Ovary (tissue), 9 donors: ENCODE results near the gene DAP. TPM values are rescaled to one million over a fixed set of nuclear protein-coding genes. Genes with fewer than 3 reads are reported as not detected.

Source experiments
- DNase-seq, 5 donors: peaks; one replicate each; pipeline ENCODE4 v3.0.0-alpha.2; 2019 to 2020
- H3K27ac ChIP-seq, 2 donors: fragments of 200-600 bp; one replicate each; pipeline versions ENCODE4 v1.5.1 to v1.8.0; 2019 to 2022
- H3K27me3 ChIP-seq: fragments of 200-600 bp; one replicate; pipeline ENCODE4 v1.8.0; 2022
- H3K36me3 ChIP-seq: fragments of 200-600 bp; sonication (generic); one replicate; pipeline ENCODE4 v1.5.1; 2019
- H3K4me1 ChIP-seq: one replicate; pipeline ENCODE4 v1.8.1; 2013; ENCODE audit warnings: mild to moderate bottlenecking, moderate library complexity; ENCODE audit not compliant: insufficient read depth
- H3K4me3 ChIP-seq: fragments of 200-600 bp; sonication (generic); one replicate; pipeline ENCODE4 v1.5.1; 2017
- H3K9me3 ChIP-seq, 2 donors: fragments of 200-600 bp in 1 of 2; sonication (generic) in 1 of 2; one replicate each; pipeline versions ENCODE4 v1.5.1 to v1.8.1; 2013 to 2019; ENCODE audit warnings: mild to moderate bottlenecking in 1 of 2, moderate library complexity in 1 of 2
- EP300 ChIP-seq: sonication (generic); formaldehyde crosslinking; IDR thresholded peaks from one replicate; pipeline ENCODE4 v1.6.1; 2017; ENCODE audit warnings: antibody characterized with exemption
- POLR2A ChIP-seq: fragments of 450-650 bp; IDR thresholded peaks from one replicate; pipeline ENCODE4 v1.6.1; 2017; ENCODE audit warnings: antibody characterized with exemption, mild to moderate bottlenecking, moderate library complexity
- WGBS, 3 donors: extraction: QIAGEN DNeasy Blood & Tissue Kit in 1 of 3; methylation state at CpG; one replicate each; pipeline versions ENCODE4 v1.1.5 to v1.1.7; 2013 to 2017; 5-methylcytosine and 5-hydroxymethylcytosine counted together
- intact Hi-C, 4 donors: fragments of 100-400 bp; cut with DNase I; formaldehyde crosslinking; loops; one replicate each; pipeline versions ENCODE4 v1.11.0 to v1.15.1; 2022 to 2023
- polyA plus RNA-seq, 2 donors: library from polyadenylated mRNA; stranded (reverse); fragments of 200-250 nt in 1 of 2; fragments of 350-450 nt in 1 of 2; fragmentation: Illumina TruSeq in 1 of 2; extraction: RNeasy Lipid Tissue Mini Kit (QIAGEN cat#74804) in 1 of 2; gene quantifications; one replicate each; pipeline ENCODE4 v1.2.3, GENCODE V29; 2013 to 2014
- total RNA-seq, 7 donors: library from RNA; depleted of rRNA in 2 of 7; stranded (reverse); fragments of >200 nt in 2 of 7; fragmentation: NEBNext Ultra II Directional in 3 of 7; extraction: Animal tissue kit (Norgen Biotek cat#: 25700) in 3 of 7; gene quantifications; one replicate each; pipeline versions ENCODE4 v1.1.0 to v1.2.4, GENCODE V29; 2016 to 2023
- TF ChIP-seq, protein P1 (sequence below), 3 donors: fragments of 450-650 bp in 2 of 3; fragments of 200-600 bp in 1 of 3; IDR thresholded peaks; one replicate each; pipeline versions ENCODE4 v1.5.1 to v1.8.0; 2016 to 2022; ENCODE audit warnings: antibody characterized with exemption in 3 of 3, mild to moderate bottlenecking in 1 of 3
- donor health status: DM: no; HTN: no; CAD: no; lungs with moderate emphysema.
- donor health status: DM: no; HTN: no; CAD: no.
- donor health status: Bipolar disorder and iron deficiency.
- donor health status: DM: yes; HTN: yes; CAD: no.
- donor health status: DM: no; HTN: no; CAD: no.
- donor health status: DM: yes; HTN: yes; CAD: no.

Gene DAP
- total and polyA plus RNA-seq, 9 donors: 32.0 to 159 (median 88.5) TPM

DNA sequence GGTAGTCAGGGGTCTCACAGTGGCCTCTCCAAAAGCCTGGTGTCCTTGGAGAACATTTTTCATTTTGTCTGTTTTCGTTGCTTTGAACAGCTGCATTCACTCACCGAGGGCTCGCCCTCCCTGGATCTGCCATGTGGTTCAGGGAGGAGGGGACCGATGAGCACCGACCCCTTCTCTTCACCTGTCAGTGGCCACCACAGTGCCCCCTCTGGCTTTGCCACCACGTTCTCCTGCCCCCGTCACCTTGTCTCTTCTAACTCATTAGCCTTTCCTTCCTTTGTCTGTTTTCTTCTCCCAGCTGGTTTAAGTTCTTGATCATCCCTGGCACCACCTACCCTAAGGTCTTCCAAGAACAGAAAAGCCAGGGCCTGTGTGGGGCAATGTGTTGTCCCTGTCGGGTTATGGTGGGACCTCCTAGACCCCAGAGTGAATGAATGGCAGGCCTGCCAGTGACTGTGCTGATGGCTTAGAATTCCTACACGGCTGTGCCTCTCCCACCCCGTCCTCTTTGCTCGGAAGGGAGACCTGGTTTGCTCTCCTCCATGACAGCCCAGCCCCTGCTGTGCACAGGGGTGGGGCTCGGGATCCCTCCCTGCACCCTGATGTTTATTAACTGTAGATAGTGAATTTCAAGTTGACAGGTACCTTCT lies 107.2 kb downstream of the DAP start:
- no peaks in the 10 kb centered on the region for H3K9me3 ChIP-seq
- H3K4me1 ChIP-seq: no peaks in the 10 kb centered on the region
- no peak overlapping the region for H3K4me3 ChIP-seq
- H3K27me3 ChIP-seq: no peaks in the 10 kb centered on the region
- H3K27ac ChIP-seq: no peak overlapping the region
- intact Hi-C loops: no loop called here
- 58 to 68% (median 64%) methylated on average over 12 of the region's 12 CpGs for WGBS, 3 donors
- TF ChIP-seq, protein P1, sequence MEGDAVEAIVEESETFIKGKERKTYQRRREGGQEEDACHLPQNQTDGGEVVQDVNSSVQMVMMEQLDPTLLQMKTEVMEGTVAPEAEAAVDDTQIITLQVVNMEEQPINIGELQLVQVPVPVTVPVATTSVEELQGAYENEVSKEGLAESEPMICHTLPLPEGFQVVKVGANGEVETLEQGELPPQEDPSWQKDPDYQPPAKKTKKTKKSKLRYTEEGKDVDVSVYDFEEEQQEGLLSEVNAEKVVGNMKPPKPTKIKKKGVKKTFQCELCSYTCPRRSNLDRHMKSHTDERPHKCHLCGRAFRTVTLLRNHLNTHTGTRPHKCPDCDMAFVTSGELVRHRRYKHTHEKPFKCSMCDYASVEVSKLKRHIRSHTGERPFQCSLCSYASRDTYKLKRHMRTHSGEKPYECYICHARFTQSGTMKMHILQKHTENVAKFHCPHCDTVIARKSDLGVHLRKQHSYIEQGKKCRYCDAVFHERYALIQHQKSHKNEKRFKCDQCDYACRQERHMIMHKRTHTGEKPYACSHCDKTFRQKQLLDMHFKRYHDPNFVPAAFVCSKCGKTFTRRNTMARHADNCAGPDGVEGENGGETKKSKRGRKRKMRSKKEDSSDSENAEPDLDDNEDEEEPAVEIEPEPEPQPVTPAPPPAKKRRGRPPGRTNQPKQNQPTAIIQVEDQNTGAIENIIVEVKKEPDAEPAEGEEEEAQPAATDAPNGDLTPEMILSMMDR (IDR thresholded peaks at IDR 0.05): no peak
- no peak for TF ChIP-seq EP300
- TF ChIP-seq POLR2A: no peak
- H3K36me3 ChIP-seq: no peaks in the 10 kb centered on the region
- no peak for DNase-seq

DNA sequence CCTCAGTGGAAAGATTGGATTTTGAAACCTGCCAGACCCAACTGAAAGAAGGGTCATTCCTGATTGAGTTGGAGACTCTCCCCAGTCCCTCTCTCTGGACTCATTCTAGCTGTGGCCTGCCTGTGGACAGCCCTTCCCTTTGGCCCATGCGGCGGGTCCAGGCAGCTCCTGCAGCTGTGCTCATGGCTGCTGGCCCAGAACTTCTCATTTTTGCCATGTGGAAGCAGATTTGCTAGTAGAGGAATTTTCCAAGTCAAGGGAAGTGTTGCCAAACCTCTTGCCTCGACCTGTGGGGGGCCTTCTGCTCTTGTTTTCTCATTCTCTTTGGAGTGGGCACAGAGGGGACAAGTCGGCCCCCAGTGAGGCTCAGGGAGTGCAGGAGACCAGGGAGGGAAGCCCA lies 108.0 kb downstream of the DAP start:
- no peak for DNase-seq
- intact Hi-C loops: no loop called here
- H3K27ac ChIP-seq: no peak overlapping the region

DNA sequence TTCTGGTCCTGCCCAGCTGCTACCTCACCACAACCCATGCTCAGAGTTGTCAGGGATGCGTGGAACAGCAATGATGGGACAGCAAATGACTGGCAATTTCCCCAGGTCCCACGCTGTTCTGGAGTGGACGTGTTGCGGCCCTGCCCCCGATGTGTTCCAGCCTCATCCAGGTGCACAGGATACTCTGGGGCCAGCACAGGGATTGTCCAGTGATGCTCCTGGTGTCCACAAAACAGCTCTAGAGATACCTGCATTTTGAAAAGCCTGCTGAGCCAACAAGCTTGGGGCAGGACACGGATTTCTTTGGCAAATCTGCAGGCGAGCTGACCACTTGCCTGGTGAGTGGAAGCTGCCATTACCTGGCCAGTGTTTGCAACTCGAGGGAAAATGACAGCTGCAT lies 108.4 kb downstream of the DAP start:
- WGBS, 3 donors: 83 to 89% (median 88%) methylated on average over 8 of the region's 8 CpGs
- TF ChIP-seq POLR2A: no peak
- TF ChIP-seq, protein P1 (IDR thresholded peaks at IDR 0.05): no peak
- intact Hi-C loops: no loop called here
- Histone ChIP-seq H3K27ac (no peak overlapping the region), H3K36me3 (no peaks in the 10 kb centered on the region), H3K4me3 (no peak overlapping the region), H3K27me3 (no peaks in the 10 kb centered on the region), H3K9me3 (no peaks in the 10 kb centered on the region), H3K4me1 (no peaks in the 10 kb centered on the region)
- no peak for DNase-seq

More for the DNA sequence above, 108.0 kb downstream of the DAP start:
- Histone ChIP-seq H3K4me3 (no peak overlapping the region), H3K4me1 (no peaks in the 10 kb centered on the region), H3K9me3 (no peaks in the 10 kb centered on the region), H3K27me3 (no peaks in the 10 kb centered on the region), H3K36me3 (no peaks in the 10 kb centered on the region)
- 10 to 30% (median 12%) methylated on average over 4 of the region's 4 CpGs for WGBS, 3 donors
- TF ChIP-seq POLR2A (no peak), EP300 (no peak)
- TF ChIP-seq, protein P1 (IDR thresholded peaks at IDR 0.05): no peak

DNA sequence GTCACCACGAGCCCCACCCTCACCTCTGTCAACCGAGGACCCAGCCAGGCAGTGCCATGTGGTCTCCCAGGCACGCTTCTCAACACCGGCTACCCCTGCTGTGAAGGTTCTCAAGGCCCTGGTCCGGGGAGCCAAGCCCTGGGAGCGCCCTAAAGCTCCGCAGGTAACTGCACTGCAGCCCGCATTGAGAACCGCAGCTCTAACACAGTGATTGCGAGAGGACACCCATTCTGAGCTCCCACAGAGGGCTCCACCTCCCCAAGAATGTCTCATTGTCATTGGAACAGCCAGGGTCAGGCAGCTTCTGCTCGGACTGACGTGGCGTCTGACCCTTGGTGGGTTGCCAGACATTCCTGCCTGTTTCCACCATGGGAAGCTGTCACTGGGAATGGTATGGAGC lies 108.9 kb downstream of the DAP start:
- TF ChIP-seq, protein P1 (IDR thresholded peaks at IDR 0.05): no peak
- TF ChIP-seq POLR2A (no peak), EP300 (no peak)
- Histone ChIP-seq H3K27me3 (no peaks in the 10 kb centered on the region), H3K4me3 (no peak overlapping the region), H3K4me1 (no peaks in the 10 kb centered on the region), H3K27ac (no peak overlapping the region), H3K36me3 (no peaks in the 10 kb centered on the region), H3K9me3 (no peaks in the 10 kb centered on the region)
- intact Hi-C loops: no loop called here
- WGBS, 3 donors: 85 to 90% (median 88%) methylated on average over 13 of the region's 13 CpGs
- no peak for DNase-seq
